ENCODE results near the gene CAMTA1. TPM values are rescaled to one million over a fixed set of nuclear protein-coding genes. Genes with fewer than 3 reads are reported as not detected.

Gene CAMTA1
- polyA plus RNA-seq, 1 experiment = 64.9 TPM

DNA sequence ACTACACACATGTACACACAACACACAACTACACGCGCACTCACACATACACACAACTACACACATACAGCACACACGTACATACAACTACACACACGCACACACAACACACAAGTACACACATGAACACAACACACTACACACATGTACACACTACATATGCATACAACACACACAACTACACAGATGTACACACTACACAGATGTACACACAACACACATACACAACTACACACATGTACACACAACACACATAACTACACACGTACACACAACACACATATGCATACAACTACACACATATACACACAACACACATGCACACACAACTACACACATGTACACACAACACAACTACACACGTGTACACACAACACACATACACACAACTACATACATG lies 318.6 kb downstream of the CAMTA1 start:
- H3K27ac ChIP-seq (ENCODE audit: low read depth, low read length) = no peak overlapping the region
- CTCF ChIA-PET = no interaction called here
- TF ChIP-seq, protein P1, sequence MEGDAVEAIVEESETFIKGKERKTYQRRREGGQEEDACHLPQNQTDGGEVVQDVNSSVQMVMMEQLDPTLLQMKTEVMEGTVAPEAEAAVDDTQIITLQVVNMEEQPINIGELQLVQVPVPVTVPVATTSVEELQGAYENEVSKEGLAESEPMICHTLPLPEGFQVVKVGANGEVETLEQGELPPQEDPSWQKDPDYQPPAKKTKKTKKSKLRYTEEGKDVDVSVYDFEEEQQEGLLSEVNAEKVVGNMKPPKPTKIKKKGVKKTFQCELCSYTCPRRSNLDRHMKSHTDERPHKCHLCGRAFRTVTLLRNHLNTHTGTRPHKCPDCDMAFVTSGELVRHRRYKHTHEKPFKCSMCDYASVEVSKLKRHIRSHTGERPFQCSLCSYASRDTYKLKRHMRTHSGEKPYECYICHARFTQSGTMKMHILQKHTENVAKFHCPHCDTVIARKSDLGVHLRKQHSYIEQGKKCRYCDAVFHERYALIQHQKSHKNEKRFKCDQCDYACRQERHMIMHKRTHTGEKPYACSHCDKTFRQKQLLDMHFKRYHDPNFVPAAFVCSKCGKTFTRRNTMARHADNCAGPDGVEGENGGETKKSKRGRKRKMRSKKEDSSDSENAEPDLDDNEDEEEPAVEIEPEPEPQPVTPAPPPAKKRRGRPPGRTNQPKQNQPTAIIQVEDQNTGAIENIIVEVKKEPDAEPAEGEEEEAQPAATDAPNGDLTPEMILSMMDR (IDR thresholded peaks at IDR 0.05; ENCODE audit: low read depth, low read length) = no peak
- peaks cover 14% of the 10 kb centered on the region for H3K27me3 ChIP-seq (ENCODE audit: control insufficient read depth, insufficient read depth, low read length)
- H3K9me3 ChIP-seq (ENCODE audit: control insufficient read depth, insufficient read depth, low read length) = peaks cover 2% of the 10 kb centered on the region
- no peak for DNase-seq (ENCODE audit: low read depth, low spot score)
- H3K4me3 ChIP-seq (ENCODE audit: low read depth, low read length) = no peak overlapping the region
- POLR2A ChIA-PET = no interaction called here

DNA sequence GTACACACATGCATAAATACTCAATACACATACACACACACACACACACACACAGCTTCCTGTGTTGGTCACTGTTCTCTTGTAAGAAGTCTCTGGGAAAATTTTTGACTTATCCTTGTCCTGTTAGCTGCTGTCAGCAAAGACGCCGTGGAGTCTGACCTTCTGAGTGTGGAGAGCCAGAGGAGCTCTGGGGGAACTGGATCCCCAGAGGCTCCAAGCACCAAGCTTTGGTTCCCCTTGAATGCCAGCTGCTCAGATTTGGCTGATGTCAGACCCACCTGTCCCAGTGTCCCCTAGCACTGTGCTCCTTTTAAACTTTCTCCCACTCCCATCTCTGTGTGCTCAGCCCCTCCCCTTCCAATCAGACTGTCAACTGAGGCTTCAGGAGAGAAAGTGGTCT lies 319.1 kb downstream of the CAMTA1 start:
- peaks cover 14% of the 10 kb centered on the region for H3K27me3 ChIP-seq (ENCODE audit: control insufficient read depth, insufficient read depth, low read length)
- POLR2A ChIA-PET = no interaction called here
- CTCF ChIA-PET = no interaction called here
- peaks cover 2% of the 10 kb centered on the region for H3K9me3 ChIP-seq (ENCODE audit: control insufficient read depth, insufficient read depth, low read length)
- TF ChIP-seq, protein P1 (IDR thresholded peaks at IDR 0.05; ENCODE audit: low read depth, low read length) = no peak
- no peak overlapping the region for H3K27ac ChIP-seq (ENCODE audit: low read depth, low read length)
- H3K4me3 ChIP-seq (ENCODE audit: low read depth, low read length) = no peak overlapping the region
- no peak for DNase-seq (ENCODE audit: low read depth, low spot score)

DNA sequence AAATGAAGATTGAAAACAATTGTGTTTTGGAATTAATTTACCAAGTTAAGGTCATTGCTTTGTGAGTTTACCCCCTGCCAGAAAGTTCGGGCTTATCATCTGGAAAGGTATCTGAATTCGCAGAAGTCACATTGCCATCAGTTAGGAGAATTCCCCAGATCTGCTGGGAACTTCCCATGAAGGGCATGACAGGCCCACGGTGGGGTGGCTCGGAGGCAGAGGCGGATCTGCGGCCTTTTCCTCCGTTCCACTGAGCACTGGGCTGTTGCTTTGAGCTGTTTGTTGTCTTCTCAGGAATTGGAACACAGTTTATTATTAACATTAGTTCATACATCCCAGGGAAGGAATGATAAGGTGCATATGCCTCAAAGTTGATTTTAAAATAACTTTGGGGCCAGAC lies 320.0 kb downstream of the CAMTA1 start:
- Histone ChIP-seq H3K4me3 (ENCODE audit: low read depth, low read length) (no peak overlapping the region), H3K27me3 (ENCODE audit: control insufficient read depth, insufficient read depth, low read length) (peaks cover 12% of the 10 kb centered on the region), H3K9me3 (ENCODE audit: control insufficient read depth, insufficient read depth, low read length) (peaks cover 2% of the 10 kb centered on the region), H3K27ac (ENCODE audit: low read depth, low read length) (no peak overlapping the region)
- ChIA-PET CTCF (no interaction called here), POLR2A (no interaction called here)
- TF ChIP-seq, protein P1 (IDR thresholded peaks at IDR 0.05; ENCODE audit: low read depth, low read length) = no peak
- no peak for DNase-seq (ENCODE audit: low read depth, low spot score)

DNA sequence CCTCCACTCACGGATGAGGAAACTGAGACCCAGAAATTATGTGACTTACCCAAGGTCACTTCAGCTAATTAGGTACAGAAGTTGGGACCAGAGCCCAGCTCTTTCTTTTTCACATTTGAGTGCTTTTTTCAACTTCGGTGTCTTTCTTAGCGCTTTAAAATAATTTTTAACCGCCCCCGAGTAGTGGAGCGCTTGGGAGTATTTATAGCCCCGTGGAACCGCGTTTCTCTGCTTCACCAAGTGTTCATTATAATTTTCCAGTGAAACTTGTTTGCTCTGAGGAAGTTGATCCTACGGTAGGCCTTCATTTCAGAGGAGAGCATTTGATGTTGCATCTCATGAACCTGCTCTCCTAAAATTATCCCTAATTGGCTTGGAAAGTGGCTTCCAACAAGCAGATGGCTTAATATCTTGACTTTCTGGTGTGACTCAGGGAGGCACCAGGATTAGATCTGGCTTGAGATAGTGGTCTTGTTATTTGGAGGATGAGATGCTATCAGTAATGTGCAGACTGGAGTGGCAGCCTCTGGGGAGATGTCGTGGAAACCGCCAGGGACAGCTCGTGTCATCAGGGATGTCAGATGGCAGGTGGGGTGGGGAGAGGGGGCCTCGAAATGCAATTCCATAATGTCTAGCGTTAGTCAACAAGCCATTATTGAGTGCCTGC lies 321.3 kb downstream of the CAMTA1 start:
- peaks cover 2% of the 10 kb centered on the region for H3K9me3 ChIP-seq (ENCODE audit: control insufficient read depth, insufficient read depth, low read length)
- ChIA-PET CTCF (no interaction called here), POLR2A (interaction anchor here (0.8 kb wide), 1 partner anchor 478 kb away, joined by 5 read pairs; no protein-coding TSS in a partner anchor)
- H3K4me3 ChIP-seq (ENCODE audit: low read depth, low read length) = no peak overlapping the region
- peaks cover 9% of the 10 kb centered on the region for H3K27me3 ChIP-seq (ENCODE audit: control insufficient read depth, insufficient read depth, low read length)
- no peak overlapping the region for H3K27ac ChIP-seq (ENCODE audit: low read depth, low read length)
- no peak for DNase-seq (ENCODE audit: low read depth, low spot score)
- TF ChIP-seq, protein P1 (IDR thresholded peaks at IDR 0.05; ENCODE audit: low read depth, low read length) = no peak

DNA sequence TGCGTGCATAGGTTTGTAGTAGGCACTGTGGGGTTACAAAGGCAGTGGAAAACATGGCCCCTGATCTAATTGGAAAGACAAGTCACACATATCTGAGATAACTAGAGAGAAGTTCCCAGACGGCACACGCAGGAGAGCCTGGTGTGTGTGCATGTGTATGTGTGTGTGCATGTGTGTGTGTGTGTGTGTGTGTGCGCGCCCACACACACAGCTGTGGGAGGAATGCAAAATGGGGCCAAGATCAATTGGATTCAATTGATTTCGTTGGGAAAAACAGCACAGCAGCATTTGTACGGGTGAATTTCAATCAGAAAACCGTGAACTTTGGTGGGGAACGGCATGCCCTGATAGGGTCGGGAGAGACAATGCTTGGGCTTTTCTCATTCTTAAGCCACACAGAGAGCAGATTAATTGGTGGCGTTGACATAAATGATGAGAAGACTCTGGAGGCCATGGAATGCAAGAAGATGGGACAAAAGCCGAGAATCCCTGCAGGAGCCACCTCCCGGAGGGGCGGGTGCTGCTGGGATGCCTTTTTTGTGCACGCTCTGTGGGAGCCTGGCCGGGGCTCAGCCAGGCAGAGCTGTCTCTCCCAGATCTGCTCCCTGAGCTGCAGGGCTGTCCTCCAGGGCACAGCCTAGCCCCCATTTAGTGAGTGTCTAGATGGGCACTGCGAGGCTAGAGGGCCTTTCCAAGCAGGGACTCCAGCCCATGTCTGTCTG lies 322.0 kb downstream of the CAMTA1 start:
- no peak for DNase-seq (ENCODE audit: low read depth, low spot score)
- Histone ChIP-seq H3K4me3 (ENCODE audit: low read depth, low read length) (no peak overlapping the region), H3K27ac (ENCODE audit: low read depth, low read length) (no peak overlapping the region), H3K9me3 (ENCODE audit: control insufficient read depth, insufficient read depth, low read length) (peaks cover 2% of the 10 kb centered on the region), H3K27me3 (ENCODE audit: control insufficient read depth, insufficient read depth, low read length) (peaks cover 9% of the 10 kb centered on the region)
- TF ChIP-seq, protein P1 (IDR thresholded peaks at IDR 0.05; ENCODE audit: low read depth, low read length) = no peak
- ChIA-PET POLR2A (no interaction called here), CTCF (no interaction called here)
